KMS-11 (cell line): ENCODE data around the gene HAGHL.

ENCODE experiments used
- H2AFZ ChIP-seq: fragments of 200-600 bp; sonication (generic); 2 replicates; pipeline ENCODE4 v1.6.1; 2016; ENCODE audit warnings: antibody characterized with exemption, mixed run types, low read depth
- H3K27ac ChIP-seq: fragments of 200-600 bp; sonication (generic); 2 replicates; pipeline ENCODE4 v1.6.1; 2016; ENCODE audit warnings: mild to moderate bottlenecking, mixed run types
- H3K27me3 ChIP-seq: fragments of 200-600 bp; sonication (generic); 2 replicates; pipeline ENCODE4 v1.6.1; 2017; ENCODE audit warnings: mild to moderate bottlenecking, low read depth, mixed run types, moderate library complexity; ENCODE audit not compliant: insufficient read depth
- H3K36me3 ChIP-seq: fragments of 200-600 bp; sonication (generic); 2 replicates; pipeline ENCODE4 v1.6.1; 2017; ENCODE audit warnings: mild to moderate bottlenecking, mixed run types; ENCODE audit not compliant: insufficient read depth
- H3K4me1 ChIP-seq: fragments of 200-600 bp; sonication (generic); 2 replicates; pipeline ENCODE4 v1.6.1; 2016; ENCODE audit warnings: mild to moderate bottlenecking, low read depth, mixed run types; ENCODE audit not compliant: poor library complexity, severe bottlenecking
- H3K4me2 ChIP-seq: fragments of 200-600 bp; sonication (generic); 2 replicates; pipeline ENCODE4 v1.7.0; 2016; ENCODE audit warnings: mild to moderate bottlenecking, mixed run types
- H3K4me3 ChIP-seq: fragments of 200-600 bp; sonication (generic); IDR thresholded peaks from 2 replicates; pipeline ENCODE4 v1.6.1; 2017; ENCODE audit warnings: low read depth, low read length, mixed read lengths; ENCODE audit not compliant: insufficient read depth
- H3K79me2 ChIP-seq: fragments of 200-600 bp; sonication (generic); 2 replicates; pipeline ENCODE4 v1.6.1; 2016; ENCODE audit warnings: low read depth, mixed run types; ENCODE audit not compliant: insufficient read depth
- H3K9ac ChIP-seq: fragments of 200-600 bp; sonication (generic); 2 replicates; pipeline ENCODE4 v1.6.1; 2016; ENCODE audit warnings: mild to moderate bottlenecking, mixed run types
- H4K20me1 ChIP-seq: fragments of 200-600 bp; sonication (generic); 2 replicates; pipeline ENCODE4 v1.6.1; 2016; ENCODE audit warnings: mild to moderate bottlenecking, mixed run types; ENCODE audit not compliant: insufficient read depth
- CTCF ChIP-seq: fragments of 200-600 bp; sonication (generic); conservative IDR thresholded peaks from 2 replicates; pipeline ENCODE4 v1.6.1; 2017; ENCODE audit warnings: low read depth, mild to moderate bottlenecking, antibody characterized with exemption, low read length, moderate library complexity, mixed read lengths

HAGHL gene

GRCh38 chr16:684961-685696 lies 41.8 kb upstream of the HAGHL start:
- Histone ChIP-seq H3K27me3 (no peaks in the 10 kb centered on the region), H3K9ac (no peak overlapping the region), H3K4me2 (no peak overlapping the region), H4K20me1 (no peaks in the 10 kb centered on the region), H3K79me2 (peaks cover 18% of the 10 kb centered on the region), H2AFZ (no peak overlapping the region), H3K4me3 (no peak overlapping the region), H3K4me1 (peaks cover 4% of the 10 kb centered on the region), H3K36me3 (no peaks in the 10 kb centered on the region; the same call in 1 of the 2 replicates), H3K27ac (no peak overlapping the region)
- no peak for TF ChIP-seq CTCF

GRCh38 chr16:685967-686366 lies 40.9 kb upstream of the HAGHL start:
- Histone ChIP-seq H3K4me2 (no peak overlapping the region), H2AFZ (no peak overlapping the region), H3K79me2 (peaks cover 13% of the 10 kb centered on the region), H3K4me1 (peaks cover 4% of the 10 kb centered on the region), H3K9ac (no peak overlapping the region), H3K27ac (no peak overlapping the region), H3K36me3 (no peaks in the 10 kb centered on the region; the same call in 1 of the 2 replicates), H4K20me1 (no peaks in the 10 kb centered on the region), H3K27me3 (peaks cover 4% of the 10 kb centered on the region; the same call in 1 of the 2 replicates), H3K4me3 (no peak overlapping the region)
- 0 out of 2 replicates have a peak, but pooled peaks have one; percentile 30 for TF ChIP-seq CTCF

GRCh38 chr16:686459-687260 lies 40.2 kb upstream of the HAGHL start:
- Histone ChIP-seq H3K27me3 (peaks cover 11% of the 10 kb centered on the region), H3K79me2 (peaks cover 6% of the 10 kb centered on the region; the same call in 1 of the 2 replicates), H3K4me2 (no peak overlapping the region), H3K4me1 (peaks cover 4% of the 10 kb centered on the region), H3K4me3 (no peak overlapping the region), H3K27ac (no peak overlapping the region), H3K36me3 (no peaks in the 10 kb centered on the region; the same call in 1 of the 2 replicates), H3K9ac (no peak overlapping the region), H2AFZ (no peak overlapping the region), H4K20me1 (no peaks in the 10 kb centered on the region)
- no peak for TF ChIP-seq CTCF

- Histone ChIP-seq H4K20me1 (no peaks in the 10 kb centered on the region), H3K79me2 (no peaks in the 10 kb centered on the region), H3K36me3 (no peaks in the 10 kb centered on the region; the same call in 1 of the 2 replicates), H3K9ac (no peak overlapping the region), H3K4me3 (no peak overlapping the region), H3K27me3 (peaks cover 19% of the 10 kb centered on the region), H2AFZ (no peak overlapping the region), H3K27ac (no peak overlapping the region), H3K4me1 (peaks cover 4% of the 10 kb centered on the region), H3K4me2 (no peak overlapping the region)
- TF ChIP-seq CTCF: no peak
These were observed 39.4 kb upstream of the HAGHL start for GRCh38 chr16:687499-687898.
